HG03064 (cell line): ENCODE measurements around the gene GSTM5.
"Not testable (repeated sequence)": the region's sequence is repeated elsewhere in the genome, so short reads cannot be mapped to it uniquely, and the experiment has no call there.

Experiments used
- ATAC-seq: cut with Tn5 transposase; IDR thresholded peaks from one replicate; pipeline ENCODE4 v1.9.1; 2021; ENCODE audit warnings: low read depth; ENCODE audit not compliant: unreplicated experiment

Gene GSTM5

DNA sequence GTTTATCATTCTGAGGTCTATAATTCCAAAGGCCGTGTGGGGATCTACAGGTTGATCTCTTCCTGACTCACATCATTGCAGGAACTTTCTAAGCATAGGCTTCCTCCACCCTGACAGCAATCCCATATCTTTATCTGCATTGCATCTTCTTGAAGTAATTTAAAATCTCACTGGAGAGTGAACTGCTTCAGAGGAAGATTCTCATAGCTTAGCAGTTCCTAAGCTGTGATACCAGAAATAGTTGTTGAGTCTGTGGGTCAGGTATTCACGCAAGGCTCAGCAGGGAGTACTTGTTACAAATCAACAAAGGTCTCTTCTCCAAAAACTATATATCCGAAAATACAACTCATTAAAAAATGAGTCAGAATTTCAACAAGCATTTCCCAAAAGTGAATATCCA is 16.9 kb upstream of the GSTM5 start:
- ATAC-seq = not testable (repeated sequence)

- no peak for ATAC-seq
Measured at GRCh38 chr1:109697066-109697465, 15.0 kb upstream of the GSTM5 start.

DNA sequence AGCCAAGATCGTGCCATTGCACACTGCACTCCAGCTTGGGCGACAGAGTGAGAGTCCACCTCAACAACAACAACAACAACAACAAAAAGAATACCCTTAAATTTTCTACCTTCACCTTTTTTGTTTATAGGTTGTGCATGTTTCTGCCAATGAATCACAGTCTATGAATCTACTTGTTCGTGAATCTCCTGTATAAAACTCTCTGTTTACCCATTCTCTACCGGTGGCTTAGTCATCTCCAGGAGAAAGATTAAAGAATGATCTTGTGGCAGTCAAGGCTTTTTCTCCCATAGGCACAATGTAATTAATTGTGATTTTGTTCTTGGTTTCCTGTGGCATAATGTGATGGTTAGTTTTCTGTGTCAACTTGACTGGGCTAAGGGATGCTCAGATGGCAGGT is 14.2 kb upstream of the GSTM5 start:
- ATAC-seq = not testable (repeated sequence)

DNA sequence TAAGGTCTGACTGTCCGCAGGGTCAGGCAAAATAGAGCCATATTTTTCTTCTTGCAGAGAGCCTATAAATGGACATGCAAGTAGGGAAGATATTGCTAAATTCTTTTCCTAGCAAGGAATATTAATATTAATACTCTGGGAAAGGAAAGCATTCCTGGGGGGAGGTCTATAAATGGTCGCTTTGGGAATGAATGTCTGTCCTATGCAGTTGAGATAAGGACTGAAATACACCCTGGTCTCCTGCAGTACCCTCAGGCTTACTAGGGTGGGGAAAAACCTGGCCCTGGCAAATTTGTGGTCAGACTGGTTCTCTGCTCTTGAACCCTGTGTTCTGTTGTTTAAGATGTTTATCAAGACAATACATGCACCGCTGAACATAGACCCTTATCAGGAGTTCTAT is 9.1 kb upstream of the GSTM5 start:
- not testable (repeated sequence) for ATAC-seq

DNA sequence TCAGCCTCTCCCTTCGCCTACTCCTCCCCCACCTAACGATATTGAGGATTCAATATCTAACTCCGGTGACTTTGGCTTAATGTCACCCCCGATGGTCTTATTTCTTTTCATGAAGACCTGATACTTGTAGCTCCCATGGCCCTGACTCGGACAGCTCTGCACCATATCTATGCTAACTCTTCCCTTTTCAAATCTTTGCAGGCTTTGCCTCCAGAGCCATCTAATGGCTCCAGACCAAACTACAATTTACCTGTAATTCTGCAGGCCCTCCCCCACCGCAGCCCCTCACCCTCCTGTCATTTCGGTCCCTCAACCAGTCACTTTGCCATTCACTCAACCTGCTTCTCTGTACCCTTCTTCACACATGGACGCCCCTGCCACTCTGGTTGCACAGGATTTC is 7.9 kb upstream of the GSTM5 start:
- no peak for ATAC-seq

DNA sequence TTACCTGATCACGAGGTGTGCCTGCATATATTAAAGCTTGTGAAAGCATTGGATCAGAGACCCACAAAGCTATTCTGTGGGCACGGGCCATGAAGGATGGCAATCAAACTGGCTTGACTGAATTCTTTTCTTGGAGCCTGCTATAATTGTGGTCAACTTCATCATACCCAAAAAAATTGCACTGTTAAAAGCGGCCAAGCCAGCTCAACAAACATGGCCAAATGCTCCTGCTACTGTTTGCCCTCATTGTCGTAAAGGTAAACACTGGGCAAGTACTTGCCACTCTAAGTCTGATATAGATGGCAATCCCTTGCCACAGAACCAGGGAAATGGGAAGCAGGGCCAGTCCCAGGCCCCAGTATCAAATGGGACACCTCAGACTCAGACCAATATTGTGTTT is 6.6 kb upstream of the GSTM5 start:
- no peak for ATAC-seq

DNA sequence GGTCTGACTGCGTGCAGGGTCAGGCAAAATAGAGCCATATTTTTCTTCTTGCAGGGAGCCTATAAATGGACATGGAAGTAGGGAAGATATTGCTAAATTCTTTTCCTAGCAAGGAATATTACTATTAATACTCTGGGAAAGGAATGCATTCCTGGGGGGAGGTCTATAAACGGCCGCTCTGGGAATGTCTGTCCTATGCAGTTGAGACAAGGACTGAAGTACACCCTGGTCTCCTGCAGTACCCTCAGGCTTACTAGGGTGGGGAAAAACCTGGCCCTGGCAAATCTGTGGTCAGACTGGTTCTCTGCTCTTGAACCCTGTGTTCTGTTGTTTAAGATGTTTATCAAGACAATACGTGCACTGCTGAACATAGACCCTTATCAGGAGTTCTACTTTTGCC is 3.1 kb upstream of the GSTM5 start:
- ATAC-seq = not testable (repeated sequence)

GRCh38 chr1:109709822-109710221 is 2.2 kb upstream of the GSTM5 start:
- not testable (repeated sequence) for ATAC-seq

- ATAC-seq = no peak
Measured at GRCh38 chr1:109712321-109712864, 342 bp downstream of the GSTM5 start.

DNA sequence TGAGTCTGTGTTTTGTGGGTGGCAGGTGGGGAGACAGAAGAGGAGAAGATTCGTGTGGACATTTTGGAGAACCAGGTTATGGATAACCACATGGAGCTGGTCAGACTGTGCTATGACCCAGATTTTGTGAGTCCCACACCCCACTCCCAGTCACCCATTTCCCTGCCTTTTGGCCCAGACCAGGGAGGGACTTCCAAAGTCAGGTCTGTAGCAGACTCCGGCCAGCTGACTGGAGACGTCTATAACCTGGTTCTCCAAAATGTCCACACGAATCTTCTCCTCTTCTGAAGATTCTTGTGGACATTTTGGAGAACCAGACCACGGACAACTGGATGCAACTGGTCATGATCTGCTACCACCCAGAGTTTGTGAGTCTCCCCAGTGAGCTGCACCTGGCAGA is 1.6 kb downstream of the GSTM5 start:
- no peak for ATAC-seq

GRCh38 chr1:109714661-109715372 is 2.8 kb downstream of the GSTM5 start:
- no peak for ATAC-seq

GRCh38 chr1:109716121-109716520 is 4.1 kb downstream of the GSTM5 start:
- ATAC-seq = no peak

DNA sequence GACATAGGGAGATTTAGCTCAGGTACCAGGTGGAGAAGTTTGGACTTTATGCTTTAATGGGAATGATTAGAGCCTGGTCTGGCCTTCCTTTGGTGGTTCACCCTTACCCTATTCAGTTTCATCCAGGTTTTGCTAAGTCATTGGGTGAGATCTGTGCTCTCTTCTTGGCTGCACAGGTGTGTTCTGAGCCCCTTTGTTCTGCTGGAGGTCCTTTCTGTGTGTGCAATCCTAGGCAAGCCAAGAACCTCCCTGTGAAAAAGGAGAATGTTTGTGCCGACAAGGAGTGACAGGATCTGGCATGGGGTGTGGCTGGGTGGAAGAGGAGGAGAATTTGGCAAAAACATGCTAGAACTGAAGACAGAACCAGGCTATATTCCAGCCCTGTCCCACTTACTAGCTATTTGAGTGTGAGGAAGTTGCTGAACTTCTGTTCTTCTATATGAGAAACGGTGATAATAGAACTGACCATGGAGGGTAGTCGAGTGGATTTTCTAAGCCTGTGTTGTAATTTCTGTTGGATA is 4.6 kb downstream of the GSTM5 start:
- ATAC-seq = no peak

DNA sequence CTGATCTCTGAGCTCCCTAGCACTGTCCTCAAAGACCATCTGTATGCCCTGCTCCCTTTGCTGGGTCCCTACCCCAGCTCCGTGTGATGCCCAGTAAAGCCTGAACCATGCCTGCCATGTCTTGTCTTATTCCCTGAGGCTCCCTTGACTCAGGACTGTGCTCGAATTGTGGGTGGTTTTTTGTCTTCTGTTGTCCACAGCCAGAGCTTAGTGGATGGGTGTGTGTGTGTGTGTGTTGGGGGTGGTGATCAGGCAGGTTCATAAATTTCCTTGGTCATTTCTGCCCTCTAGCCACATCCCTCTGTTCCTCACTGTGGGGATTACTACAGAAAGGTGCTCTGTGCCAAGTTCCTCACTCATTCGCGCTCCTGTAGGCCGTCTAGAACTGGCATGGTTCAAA is 5.7 kb downstream of the GSTM5 start:
- no peak for ATAC-seq

GRCh38 chr1:109718495-109718894 is 6.4 kb downstream of the GSTM5 start:
- no peak for ATAC-seq

- no peak for ATAC-seq
Measured at GRCh38 chr1:109719337-109719837, 7.3 kb downstream of the GSTM5 start.

DNA sequence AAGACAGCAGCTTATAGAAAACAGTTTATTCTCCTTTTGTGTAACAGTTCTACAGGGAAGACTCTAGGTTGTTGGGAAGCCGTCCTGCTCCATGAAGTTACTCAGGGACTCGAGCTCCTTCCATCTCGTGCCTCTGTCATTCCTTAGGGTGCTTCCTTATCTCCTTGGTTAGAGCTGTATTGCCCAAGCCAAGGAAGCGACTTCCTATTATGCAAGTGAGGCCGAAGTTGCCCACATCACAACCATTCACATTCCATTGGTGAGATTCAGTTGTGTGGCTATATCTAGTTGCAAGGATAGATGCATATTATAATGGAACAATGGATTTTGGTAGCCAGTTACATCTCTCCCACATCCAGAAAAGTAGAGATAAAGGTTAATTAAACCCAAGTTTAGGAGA is 9.0 kb downstream of the GSTM5 start:
- no peak for ATAC-seq

DNA sequence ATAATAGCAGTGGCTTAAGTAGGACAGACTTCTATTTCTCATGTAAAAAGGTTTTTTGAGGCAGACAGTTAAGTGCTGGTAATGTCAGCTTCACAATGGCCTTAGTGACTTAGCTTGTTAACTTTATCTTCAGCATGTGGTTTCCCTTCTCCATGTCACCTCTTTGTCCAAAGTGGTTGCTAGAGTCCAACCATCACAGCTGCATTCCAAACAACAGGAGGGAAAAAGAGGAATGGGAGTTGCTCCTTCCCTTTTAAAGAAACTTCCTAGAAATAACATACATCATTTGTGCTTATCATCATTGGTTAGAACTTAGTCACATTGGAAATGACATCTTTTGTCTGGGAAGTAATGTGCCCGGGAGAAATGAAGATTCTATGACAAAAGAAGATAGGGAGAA is 9.9 kb downstream of the GSTM5 start:
- no peak for ATAC-seq

- ATAC-seq = no peak
Measured at GRCh38 chr1:109722908-109723691, 11.0 kb downstream of the GSTM5 start.

GRCh38 chr1:109724933-109725332 is 12.9 kb downstream of the GSTM5 start:
- ATAC-seq = no peak

DNA sequence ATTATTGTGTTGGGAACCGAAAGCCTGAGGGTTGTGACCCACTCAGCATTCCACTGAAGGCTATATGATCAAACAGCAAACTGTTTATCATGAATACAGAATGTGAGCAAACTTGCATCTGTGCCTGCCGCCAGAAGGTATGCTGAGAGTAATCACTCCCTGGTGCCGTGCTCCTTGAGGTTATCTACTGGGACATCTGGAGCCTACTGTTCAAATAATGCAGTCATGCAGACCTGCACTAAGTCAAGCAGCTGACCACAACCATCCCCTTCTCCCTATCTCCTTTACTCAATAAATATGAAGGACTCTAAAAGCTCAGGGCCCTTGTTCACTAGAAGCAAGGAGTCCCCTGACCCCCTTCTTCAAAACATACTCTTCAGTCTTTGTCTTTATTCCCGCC is 13.5 kb downstream of the GSTM5 start:
- no peak for ATAC-seq
